Measurements from ENCODE around the gene SYT7. TPM values are rescaled to one million over a fixed set of nuclear protein-coding genes. Genes with fewer than 3 reads are reported as not detected.

The SYT7 gene
- total RNA-seq, 3 donors from 2014 or later (not counting 1 experiment from before 2014, with no cell fraction given) = 0.07 TPM; not detected in 2

GRCh38 chr11:61474013-61474643, 106.7 kb downstream of the SYT7 start:
- H3K4me1 ChIP-seq (ENCODE audit: control insufficient read depth, insufficient read depth, low read length) = peaks cover 8% of the 10 kb centered on the region
- H3K27ac Mint-ChIP-seq = no peak overlapping the region
- intact Hi-C loops (cut with micrococcal nuclease) = no loop called here

GRCh38 chr11:61473370-61474012, 107.4 kb downstream of the SYT7 start:
- no peaks in the 10 kb centered on the region for H3K9me3 Mint-ChIP-seq
- H3K27ac ChIP-seq (ENCODE audit: low read length) = no peak overlapping the region
- no peaks in the 10 kb centered on the region for H3K27me3 Mint-ChIP-seq (ENCODE audit: low read depth in 2 of 2)
- intact Hi-C loops (cut with micrococcal nuclease) = no loop called here
- DNase-seq (no peak), ATAC-seq (no peak)
- no peak overlapping the region for H3K4me3 Mint-ChIP-seq
- H3K36me3 ChIP-seq (ENCODE audit: control insufficient read depth, insufficient read depth, low read length) = peaks cover 13% of the 10 kb centered on the region
- H3K9me3 ChIP-seq (ENCODE audit: control insufficient read depth, insufficient read depth, low read length) = no peaks in the 10 kb centered on the region
- H3K27ac Mint-ChIP-seq = peak overlapping the region in 1 of 2 donors; percentile 5
- 84% methylated on average over 2 of the region's 3 CpGs for WGBS (ENCODE audit: insufficient coverage)
- H3K4me1 Mint-ChIP-seq = peaks cover 0 to 6% of the 10 kb centered on the region in 2 donors
- H3K4me1 ChIP-seq (ENCODE audit: control insufficient read depth, insufficient read depth, low read length) = peaks cover 8% of the 10 kb centered on the region
- no peak for TF ChIP-seq CTCF (IDR thresholded peaks at IDR 0.05)
- no peak overlapping the region for H3K4me3 ChIP-seq (ENCODE audit: low read length)
- no peaks in the 10 kb centered on the region for H3K36me3 Mint-ChIP-seq
- no peaks in the 10 kb centered on the region for H3K27me3 ChIP-seq (ENCODE audit: control insufficient read depth, insufficient read depth, low read length)

More at GRCh38 chr11:61474013-61474643, 106.7 kb downstream of the SYT7 start:
- no peak for DNase-seq
- Mint-ChIP-seq H3K4me1 (peaks cover 0 to 6% of the 10 kb centered on the region in 2 donors), H3K4me3 (no peak overlapping the region), H3K27me3 (ENCODE audit: low read depth in 2 of 2) (no peaks in the 10 kb centered on the region), H3K9me3 (no peaks in the 10 kb centered on the region), H3K36me3 (no peaks in the 10 kb centered on the region)
- Histone ChIP-seq H3K9me3 (ENCODE audit: control insufficient read depth, insufficient read depth, low read length) (no peaks in the 10 kb centered on the region), H3K4me3 (ENCODE audit: low read length) (no peak overlapping the region), H3K36me3 (ENCODE audit: control insufficient read depth, insufficient read depth, low read length) (peaks cover 12% of the 10 kb centered on the region), H3K27me3 (ENCODE audit: control insufficient read depth, insufficient read depth, low read length) (no peaks in the 10 kb centered on the region), H3K27ac (ENCODE audit: low read length) (no peak overlapping the region)
- no peak for TF ChIP-seq CTCF (IDR thresholded peaks at IDR 0.05)
- 95% methylated on average over 6 of the region's 6 CpGs for WGBS (ENCODE audit: insufficient coverage)
- no peak for ATAC-seq

- Histone ChIP-seq H3K9me3 (ENCODE audit: control insufficient read depth, insufficient read depth, low read length) (no peaks in the 10 kb centered on the region), H3K27me3 (ENCODE audit: control insufficient read depth, insufficient read depth, low read length) (no peaks in the 10 kb centered on the region), H3K36me3 (ENCODE audit: control insufficient read depth, insufficient read depth, low read length) (peaks cover 17% of the 10 kb centered on the region), H3K27ac (ENCODE audit: low read length) (no peak overlapping the region), H3K4me3 (ENCODE audit: low read length) (no peak overlapping the region), H3K4me1 (ENCODE audit: control insufficient read depth, insufficient read depth, low read length) (peaks cover 5% of the 10 kb centered on the region)
- H3K27ac Mint-ChIP-seq = no peak overlapping the region
- no peaks in the 10 kb centered on the region for H3K36me3 Mint-ChIP-seq
- ATAC-seq = no peak
- peaks cover 0 to 2% of the 10 kb centered on the region in 2 donors for H3K4me1 Mint-ChIP-seq
- no peak for TF ChIP-seq CTCF (IDR thresholded peaks at IDR 0.05)
- H3K4me3 Mint-ChIP-seq = no peak overlapping the region
- H3K27me3 Mint-ChIP-seq (ENCODE audit: low read depth in 2 of 2) = no peaks in the 10 kb centered on the region
- 94% methylated on average over 5 of the region's 5 CpGs for WGBS (ENCODE audit: insufficient coverage)
- intact Hi-C loops (cut with micrococcal nuclease) = no loop called here
- no peak for DNase-seq
- no peaks in the 10 kb centered on the region for H3K9me3 Mint-ChIP-seq
Measured at GRCh38 chr11:61472868-61473267, 108.0 kb downstream of the SYT7 start.

Data from natural killer cell (primary cell).